GM18499 (cell line): ENCODE measurements around the gene NPY2R.

Source experiments
- ATAC-seq: cut with Tn5 transposase; IDR thresholded peaks from one replicate; pipeline ENCODE4 v1.9.1; 2021; ENCODE audit warnings: moderate number of reproducible peaks; ENCODE audit not compliant: insufficient read depth, unreplicated experiment

Gene NPY2R

DNA sequence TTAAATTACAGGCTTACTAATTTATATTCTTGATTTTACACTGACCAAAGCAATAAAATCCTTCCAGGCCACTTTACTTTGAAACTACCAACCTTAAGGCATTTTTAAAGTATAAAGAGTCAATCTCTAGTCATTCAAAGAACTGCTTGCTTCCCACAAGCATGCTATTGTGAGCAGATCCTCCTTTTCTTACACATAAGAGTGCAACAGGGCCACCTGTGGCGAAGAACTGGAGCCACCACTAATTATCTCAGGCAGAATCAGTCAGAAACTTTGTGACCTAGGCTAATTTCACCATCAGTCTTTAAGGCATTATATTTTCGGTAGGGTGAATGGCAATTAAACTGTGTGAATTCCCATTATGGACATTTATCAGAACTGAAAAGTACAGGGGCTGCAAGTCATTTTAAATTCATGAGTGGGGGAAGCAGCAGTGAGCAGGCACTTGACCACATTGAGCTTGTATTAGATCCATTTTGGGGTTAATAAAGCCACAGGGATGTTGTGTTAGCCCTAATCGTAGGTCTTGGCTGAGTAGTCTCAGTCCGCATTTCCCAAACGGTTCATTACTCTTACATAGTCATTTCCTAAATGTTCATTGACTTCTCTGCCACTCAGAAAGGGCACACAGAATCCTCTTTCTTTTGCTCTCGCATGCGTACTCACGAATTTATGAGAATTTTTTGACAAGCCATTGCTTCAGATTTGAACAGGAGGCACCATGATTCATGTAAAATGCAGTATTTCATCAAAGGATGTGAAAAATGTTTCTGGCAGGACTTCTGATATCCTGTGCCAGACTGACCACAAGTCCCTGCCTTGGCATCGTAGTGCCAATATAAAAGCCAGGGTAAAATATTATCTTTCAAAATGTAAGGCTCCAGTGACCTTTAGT is 39.8 kb downstream of the NPY2R start:
- ATAC-seq: no peak

DNA sequence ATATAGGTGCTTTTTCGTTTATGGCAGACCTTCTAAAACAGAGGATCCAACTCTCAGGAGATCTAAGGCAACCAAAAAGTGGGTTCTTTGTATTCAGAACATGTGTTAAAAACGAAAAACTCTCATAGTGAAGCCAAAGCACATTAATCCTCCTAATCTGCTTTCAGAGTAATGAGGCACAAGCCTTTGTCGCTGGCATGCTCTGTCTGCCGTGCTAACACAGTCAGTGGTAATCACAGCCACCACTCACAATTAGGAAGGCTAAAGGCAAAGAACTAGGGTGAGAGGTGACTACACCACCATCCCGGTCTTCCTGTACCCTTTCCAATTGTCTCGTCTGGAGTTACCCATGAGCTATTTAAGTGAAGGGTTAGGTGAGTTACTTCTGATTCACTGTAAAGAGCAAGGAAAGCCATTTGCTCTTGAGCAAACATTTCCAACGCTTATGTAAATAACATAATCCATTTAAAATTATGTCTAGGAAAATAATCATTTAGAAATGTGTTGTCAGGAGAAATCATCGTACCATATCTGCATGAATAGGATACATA is 40.7 kb downstream of the NPY2R start:
- ATAC-seq: no peak

DNA sequence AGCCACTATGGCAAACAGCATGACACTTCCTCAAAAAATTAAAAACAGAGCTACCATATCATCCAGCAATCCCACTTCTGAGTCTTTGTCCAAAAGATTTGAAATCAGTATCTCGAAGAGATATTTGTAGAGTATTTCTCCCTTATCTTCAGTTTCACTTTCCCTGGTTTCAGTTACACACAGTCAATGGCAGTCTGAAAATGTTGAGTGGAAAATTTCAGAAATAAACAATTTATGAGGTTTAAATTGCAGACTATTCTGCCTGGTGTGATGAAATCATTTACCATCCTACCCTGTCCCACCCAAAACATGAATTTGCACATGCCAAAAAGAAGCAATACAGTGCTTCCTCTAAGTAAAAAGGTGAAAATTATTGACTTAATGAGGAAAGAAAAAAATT is 43.9 kb downstream of the NPY2R start:
- ATAC-seq: no peak

DNA sequence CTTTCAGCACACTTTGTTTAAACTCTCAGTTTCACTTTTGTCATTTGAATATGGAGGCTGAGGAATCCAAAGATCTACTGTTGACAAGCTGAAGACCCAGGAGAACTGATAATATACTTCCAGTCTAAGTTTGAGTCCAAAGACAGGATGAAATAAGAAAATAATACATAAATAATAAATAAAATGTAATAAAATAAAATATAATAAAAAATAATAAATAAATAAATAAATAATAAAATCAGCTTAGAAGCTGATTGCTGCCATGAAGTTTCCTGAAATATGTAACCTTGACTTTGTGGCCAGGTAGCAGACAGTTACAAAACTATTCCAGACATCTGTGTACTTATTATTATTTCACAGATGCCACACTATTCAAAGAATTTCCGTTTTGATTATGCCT is 55.0 kb downstream of the NPY2R start:
- no peak for ATAC-seq

DNA sequence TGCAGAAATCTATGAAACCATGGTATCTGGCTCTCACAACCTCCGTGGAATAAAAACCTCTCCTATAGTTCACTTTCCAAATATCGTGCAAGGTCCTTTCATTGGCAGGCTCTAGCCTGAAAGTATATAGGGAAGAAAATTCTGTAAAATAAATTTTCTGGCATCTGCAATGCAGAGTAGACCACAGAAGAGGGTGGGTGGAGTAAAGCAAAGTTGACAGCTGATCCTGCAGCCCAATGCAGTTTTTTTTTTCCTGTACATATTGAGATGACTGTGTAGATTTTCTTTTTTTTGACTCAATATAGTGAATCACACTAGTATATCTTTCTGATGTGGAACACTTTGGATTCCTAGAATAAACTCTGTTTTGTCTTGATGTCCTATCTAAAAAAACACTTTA is 56.7 kb downstream of the NPY2R start:
- no peak for ATAC-seq
